Neural progenitor cell (in vitro differentiated cells): ENCODE results near the gene ZCRB1. TPM values are rescaled to one million over a fixed set of nuclear protein-coding genes. Genes with fewer than 3 reads are reported as not detected.

ENCODE experiments used
- DNase-seq: peaks from one replicate; pipeline ENCODE4 v3.0.0-alpha.2; 2016; ENCODE audit warnings: low spot score
- H2AFZ ChIP-seq: fragments of 200-600 bp; sonication (generic); replicated peaks from 2 replicates; pipeline ENCODE4 v1.6.1; 2016; ENCODE audit warnings: antibody characterized with exemption
- H3F3A ChIP-seq: fragments of 200-600 bp; sonication (generic); 2 replicates; pipeline ENCODE4 v1.6.1; 2016; ENCODE audit warnings: antibody characterized with exemption, low read depth
- H3K27ac ChIP-seq: fragments of 200-600 bp; sonication (generic); 2 replicates; pipeline ENCODE4 v1.5.1; 2016; ENCODE audit warnings: mild to moderate bottlenecking
- H3K27me3 ChIP-seq: fragments of 200-600 bp; sonication (generic); 2 replicates; pipeline ENCODE4 v1.6.1; 2016; ENCODE audit warnings: mild to moderate bottlenecking, moderate library complexity
- H3K36me3 ChIP-seq: fragments of 200-600 bp; sonication (generic); 2 replicates; pipeline ENCODE4 v1.5.1; 2016
- H3K4me1 ChIP-seq: fragments of 200-600 bp; sonication (generic); 2 replicates; pipeline ENCODE4 v1.6.1; 2016; ENCODE audit warnings: mixed run types
- H3K4me2 ChIP-seq: fragments of 200-600 bp; sonication (generic); 2 replicates; pipeline ENCODE4 v1.6.1; 2016
- H3K4me3 ChIP-seq: fragments of 200-600 bp; sonication (generic); 2 replicates; pipeline ENCODE4 v1.5.1; 2016
- H3K79me2 ChIP-seq: fragments of 200-600 bp; sonication (generic); 2 replicates; pipeline ENCODE4 v1.6.1; 2016; ENCODE audit warnings: low read depth
- H3K9ac ChIP-seq: fragments of 200-600 bp; sonication (generic); 2 replicates; pipeline ENCODE4 v1.6.1; 2016
- H3K9me3 ChIP-seq: fragments of 200-600 bp; sonication (generic); 2 replicates; pipeline ENCODE4 v1.5.1; 2016; ENCODE audit warnings: low read depth
- H4K20me1 ChIP-seq: fragments of 200-600 bp; sonication (generic); 2 replicates; pipeline ENCODE4 v1.6.1; 2016; ENCODE audit warnings: low read depth
- H3K27ac Mint-ChIP-seq: 3 replicates; pipeline ENCODE4 v1.8.0; 2021; ENCODE audit warnings: mixed read lengths
- H3K27me3 Mint-ChIP-seq: 2 replicates; pipeline ENCODE4 v1.8.0; 2022; ENCODE audit warnings: low read depth, mild to moderate bottlenecking, inconsistent platforms, moderate library complexity, mixed read lengths; ENCODE audit not compliant: insufficient read depth
- H3K36me3 Mint-ChIP-seq: 3 replicates; pipeline ENCODE4 v1.8.0; 2021; ENCODE audit warnings: mixed read lengths
- H3K4me1 Mint-ChIP-seq: 3 replicates; pipeline ENCODE4 v1.8.0; 2021; ENCODE audit warnings: mixed read lengths
- H3K4me3 Mint-ChIP-seq: 3 replicates; pipeline ENCODE4 v1.8.0; 2021; ENCODE audit warnings: mild to moderate bottlenecking, moderate library complexity, mixed read lengths
- H3K9me3 Mint-ChIP-seq: 3 replicates; pipeline ENCODE4 v1.8.0; 2020; ENCODE audit warnings: mixed read lengths
- CTCF ChIP-seq: fragments of 200-600 bp; sonication (generic); IDR thresholded peaks from 2 replicates; pipeline ENCODE4 v1.5.1; 2017; ENCODE audit warnings: antibody characterized with exemption, mild to moderate bottlenecking
- EZH2 ChIP-seq: fragments of 200-600 bp; sonication (generic); IDR thresholded peaks from 2 replicates; pipeline ENCODE4 v1.6.1; 2017; ENCODE audit warnings: antibody characterized with exemption, mild to moderate bottlenecking, moderate library complexity
- EZH2phosphoT487 ChIP-seq: fragments of 200-600 bp; sonication (generic); IDR thresholded peaks from 2 replicates; pipeline ENCODE4 v1.6.1; 2017; ENCODE audit warnings: antibody characterized with exemption
- total RNA-seq: library from RNA; depleted of rRNA; stranded (reverse); fragments of >200 nt; gene quantifications from 2 replicates; pipeline ENCODE4 v1.2.3, GENCODE V29; 2015; ENCODE audit warnings: low replicate concordance

Gene ZCRB1
- total RNA-seq, 1 donor from 2014 or later = 84.7 TPM

DNA sequence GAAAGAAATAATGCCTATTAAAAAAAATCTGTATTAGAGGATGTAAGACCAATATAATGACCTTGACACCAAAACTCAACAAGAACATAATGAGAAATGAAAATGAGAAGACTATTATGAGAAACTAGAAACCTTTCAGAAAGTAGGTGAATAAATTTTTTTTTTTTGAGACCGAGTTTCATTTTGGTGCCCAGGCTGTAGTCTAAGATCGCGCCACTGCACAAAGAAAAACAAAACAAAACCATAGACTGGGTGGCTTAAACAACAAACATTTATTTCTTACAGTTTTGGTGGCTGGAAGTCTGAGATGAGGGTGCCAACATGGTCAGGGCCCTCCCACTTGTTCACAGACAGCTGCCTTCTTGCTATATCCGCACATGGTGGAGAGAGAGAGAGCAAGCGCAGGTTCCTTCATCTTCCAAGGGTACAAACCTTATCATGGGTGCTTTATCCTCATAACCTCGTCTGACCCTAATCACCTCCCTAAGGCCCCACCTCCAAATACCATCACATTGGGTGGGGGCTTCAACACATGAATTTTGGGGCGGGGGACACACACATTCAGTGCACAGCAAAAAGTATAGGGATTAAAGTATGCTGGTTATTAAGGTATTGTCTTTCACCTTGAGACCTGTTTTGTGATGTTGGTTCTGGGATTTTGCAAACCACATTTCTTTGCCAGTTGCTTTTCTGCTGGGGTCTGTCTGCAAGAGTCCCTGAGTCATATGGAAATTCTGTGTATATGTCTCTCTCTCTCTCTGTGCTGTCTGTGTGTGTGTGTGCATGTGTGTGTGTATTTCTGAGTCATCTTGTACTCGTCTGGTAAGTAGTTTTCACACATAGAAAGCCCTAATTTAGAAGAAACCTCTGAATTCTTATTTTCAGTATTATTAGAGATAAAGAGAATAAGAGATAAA is 26.2 kb downstream of the ZCRB1 start:
- no peak overlapping the region for H2AFZ ChIP-seq

DNA sequence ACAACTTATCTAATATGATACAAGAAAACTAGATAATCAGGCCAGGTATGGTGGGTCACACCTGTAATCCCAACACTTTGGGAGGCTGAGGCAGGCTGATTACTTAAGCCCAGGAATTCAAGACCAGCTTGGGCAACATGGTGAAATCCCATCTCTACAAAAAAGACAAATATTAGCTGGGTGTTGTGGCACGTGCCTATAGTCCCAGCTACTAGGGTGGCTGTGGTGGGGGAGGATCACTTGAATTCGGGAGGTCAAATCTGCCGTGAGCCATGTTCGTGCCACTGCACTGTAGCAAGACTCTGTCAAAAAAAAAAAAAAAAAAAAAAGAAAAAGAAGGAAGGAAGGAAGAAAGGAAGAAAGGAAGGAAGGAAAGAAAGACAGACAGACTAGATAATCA is 27.0 kb downstream of the ZCRB1 start:
- H3K36me3 Mint-ChIP-seq = no peaks in the 10 kb centered on the region
- DNase-seq = no peak
- no peaks in the 10 kb centered on the region for H3K9me3 Mint-ChIP-seq
- Histone ChIP-seq H4K20me1 (no peaks in the 10 kb centered on the region), H3K27me3 (no peaks in the 10 kb centered on the region), H3K4me3 (no peak overlapping the region), H3K9me3 (no peaks in the 10 kb centered on the region), H3K9ac (no peak overlapping the region), H3K27ac (no peak overlapping the region), H3K36me3 (no peaks in the 10 kb centered on the region), H3K4me1 (no peaks in the 10 kb centered on the region), H2AFZ (no peak overlapping the region), H3K4me2 (no peak overlapping the region), H3K79me2 (no peaks in the 10 kb centered on the region), H3F3A (no peaks in the 10 kb centered on the region)
- H3K4me1 Mint-ChIP-seq = no peaks in the 10 kb centered on the region
- H3K4me3 Mint-ChIP-seq = no peak overlapping the region
- no peaks in the 10 kb centered on the region for H3K27me3 Mint-ChIP-seq
- H3K27ac Mint-ChIP-seq = no peak overlapping the region
- TF ChIP-seq CTCF (no peak), EZH2phosphoT487 (no peak), EZH2 (no peak)

More for the DNA sequence above, 26.2 kb downstream of the ZCRB1 start:
- no peak overlapping the region for H3K4me3 Mint-ChIP-seq
- no peaks in the 10 kb centered on the region for H3K27me3 Mint-ChIP-seq
- no peak overlapping the region for H3K27ac ChIP-seq
- H3K9me3 Mint-ChIP-seq = no peaks in the 10 kb centered on the region
- H4K20me1 ChIP-seq = no peaks in the 10 kb centered on the region
- H3K36me3 Mint-ChIP-seq = no peaks in the 10 kb centered on the region
- no peaks in the 10 kb centered on the region for H3K4me1 ChIP-seq
- H3K36me3 ChIP-seq = no peaks in the 10 kb centered on the region
- no peaks in the 10 kb centered on the region for H3F3A ChIP-seq
- H3K9me3 ChIP-seq = no peaks in the 10 kb centered on the region
- H3K9ac ChIP-seq = no peak overlapping the region
- peak overlapping the region; percentile 13 for H3K27ac Mint-ChIP-seq
- H3K4me1 Mint-ChIP-seq = no peaks in the 10 kb centered on the region
- no peaks in the 10 kb centered on the region for H3K27me3 ChIP-seq
- no peak overlapping the region for H3K4me2 ChIP-seq
- TF ChIP-seq CTCF = no peak
- no peak for TF ChIP-seq EZH2phosphoT487
- TF ChIP-seq EZH2 = no peak
- H3K79me2 ChIP-seq = no peaks in the 10 kb centered on the region
- H3K4me3 ChIP-seq = no peak overlapping the region
- no peak for DNase-seq

- no peak overlapping the region for H3K4me3 Mint-ChIP-seq
- no peak overlapping the region for H3K4me3 ChIP-seq
- H3K9me3 ChIP-seq = no peaks in the 10 kb centered on the region
- no peaks in the 10 kb centered on the region for H3K27me3 Mint-ChIP-seq
- TF ChIP-seq CTCF = peak; percentile 54
- no peak for TF ChIP-seq EZH2
- H3K27me3 ChIP-seq = no peaks in the 10 kb centered on the region
- H3K79me2 ChIP-seq = no peaks in the 10 kb centered on the region
- H3K4me1 ChIP-seq = no peaks in the 10 kb centered on the region
- no peaks in the 10 kb centered on the region for H3K36me3 ChIP-seq
- no peak overlapping the region for H3K4me2 ChIP-seq
- H3K27ac ChIP-seq = no peak overlapping the region
- no peaks in the 10 kb centered on the region for H3K4me1 Mint-ChIP-seq
- no peaks in the 10 kb centered on the region for H3K9me3 Mint-ChIP-seq
- H3K36me3 Mint-ChIP-seq = no peaks in the 10 kb centered on the region
- no peak overlapping the region for H3K9ac ChIP-seq
- DNase-seq = peak; percentile 17
- no peak overlapping the region for H3K27ac Mint-ChIP-seq
- no peak overlapping the region for H2AFZ ChIP-seq
- H3F3A ChIP-seq = no peaks in the 10 kb centered on the region
- no peaks in the 10 kb centered on the region for H4K20me1 ChIP-seq
These were observed 29.3 kb downstream of the ZCRB1 start for GRCh38 chr12:42296503-42297109.
